A673 (cell line): ENCODE results near the gene APOC1. TPM values are rescaled to one million over a fixed set of nuclear protein-coding genes. Genes with fewer than 3 reads are reported as not detected.

Experiments used
- BruUV-seq: library from RNA; stranded (reverse); fragments of 400-500 nt; replicated peaks from 2 replicates; lab custom pipeline; 2021; lab: Mats Ljungman, UMichigan
- CTCF ChIA-PET: fragments of 300-600 bp; sonication (Branson Sonifier 250); formaldehyde crosslinking; loops from one replicate; lab custom pipeline; 2022; ENCODE audit warnings: antibody characterized with exemption; lab: Charles Lee
- POLR2A ChIA-PET: fragments of 300-600 bp; sonication (Branson Sonifier 250); formaldehyde crosslinking; loops from one replicate; lab custom pipeline; 2022; ENCODE audit warnings: antibody characterized with exemption; ENCODE audit not compliant: low non-redundant PET; lab: Charles Lee
- DNase-seq: peaks from one replicate; pipeline ENCODE4 v3.0.0-alpha.2; 2015; ENCODE audit warnings: low spot score
- H3K27ac ChIP-seq: fragments of 200-600 bp; sonication (generic); 2 replicates; pipeline ENCODE4 v1.5.1; 2016; ENCODE audit warnings: mixed run types, low read depth, mild to moderate bottlenecking, mixed read lengths, antibody characterized with exemption, low read length; ENCODE audit not compliant: poor library complexity, severe bottlenecking
- H3K27me3 ChIP-seq: fragments of 200-600 bp; sonication (generic); replicated peaks from 2 replicates; pipeline ENCODE4 v1.6.1; 2017; ENCODE audit warnings: mixed run types, low read depth, mild to moderate bottlenecking, mixed read lengths, antibody characterized with exemption, low read length; ENCODE audit not compliant: insufficient read depth, poor library complexity
- H3K36me3 ChIP-seq: fragments of 200-600 bp; sonication (generic); 2 replicates; pipeline ENCODE4 v1.6.1; 2016; ENCODE audit warnings: mixed run types, mild to moderate bottlenecking, mixed read lengths, antibody characterized with exemption, low read length; ENCODE audit not compliant: insufficient read depth, poor library complexity, severe bottlenecking
- H3K4me1 ChIP-seq: fragments of 200-600 bp; sonication (generic); 2 replicates; pipeline ENCODE4 v1.6.1; 2017; ENCODE audit warnings: mixed run types, mild to moderate bottlenecking, mixed read lengths, antibody characterized with exemption, low read length; ENCODE audit not compliant: insufficient read depth, poor library complexity, severe bottlenecking
- H3K4me3 ChIP-seq: fragments of 200-600 bp; sonication (generic); 2 replicates; pipeline ENCODE4 v1.5.1; 2016; ENCODE audit warnings: low read depth, mixed run types, mild to moderate bottlenecking, mixed read lengths, low read length; ENCODE audit not compliant: poor library complexity, severe bottlenecking
- H3K9me3 ChIP-seq: fragments of 200-600 bp; sonication (generic); 2 replicates; pipeline ENCODE4 v1.6.1; 2016; ENCODE audit warnings: mixed run types, low read depth, mild to moderate bottlenecking, mixed read lengths, antibody characterized with exemption, low read length; ENCODE audit not compliant: poor library complexity, severe bottlenecking
- CTCF ChIP-seq: fragments of 300-800, 200-600 bp; sonication (generic); conservative IDR thresholded peaks from 2 replicates; pipeline ENCODE4 v1.5.1; 2017; ENCODE audit warnings: low read depth, mild to moderate bottlenecking, antibody characterized with exemption, low read length, moderate library complexity, mixed read lengths
- EZH2 ChIP-seq: fragments of 200-600 bp; sonication (generic); IDR thresholded peaks from 2 replicates; pipeline ENCODE4 v1.6.1; 2017; ENCODE audit warnings: borderline replicate concordance, low read depth, mild to moderate bottlenecking, mixed read lengths, antibody characterized with exemption, low read length; ENCODE audit not compliant: poor library complexity, severe bottlenecking
- intact Hi-C: fragments of 100-400 bp; cut with micrococcal nuclease; formaldehyde crosslinking; loops from one replicate; pipeline ENCODE4 v1.10.0; 2022; ENCODE audit not compliant: unreplicated experiment
- total RNA-seq: library from RNA; stranded (reverse); gene quantifications from 2 replicates; pipeline ENCODE4 v1.2.3, GENCODE V29; 2021

APOC1 gene
- total RNA-seq, 1 experiment from 2014 or later = 5.5 TPM

- intact Hi-C loops = no loop called here
- no peaks in the 10 kb centered on the region for H3K27me3 ChIP-seq
- peaks cover 7% of the 10 kb centered on the region for H3K36me3 ChIP-seq
- H3K4me1 ChIP-seq = peaks cover 12% of the 10 kb centered on the region
- H3K9me3 ChIP-seq = no peaks in the 10 kb centered on the region
- ChIA-PET POLR2A (no interaction called here), CTCF (no interaction called here)
- no peak overlapping the region for H3K4me3 ChIP-seq
- TF ChIP-seq CTCF (no peak), EZH2 (no peak)
- no peak overlapping the region for H3K27ac ChIP-seq
- DNase-seq = no peak
- no TSS peak for BruUV-seq
Measured at GRCh38 chr19:44907613-44908012, 6.8 kb upstream of the APOC1 start.

DNA sequence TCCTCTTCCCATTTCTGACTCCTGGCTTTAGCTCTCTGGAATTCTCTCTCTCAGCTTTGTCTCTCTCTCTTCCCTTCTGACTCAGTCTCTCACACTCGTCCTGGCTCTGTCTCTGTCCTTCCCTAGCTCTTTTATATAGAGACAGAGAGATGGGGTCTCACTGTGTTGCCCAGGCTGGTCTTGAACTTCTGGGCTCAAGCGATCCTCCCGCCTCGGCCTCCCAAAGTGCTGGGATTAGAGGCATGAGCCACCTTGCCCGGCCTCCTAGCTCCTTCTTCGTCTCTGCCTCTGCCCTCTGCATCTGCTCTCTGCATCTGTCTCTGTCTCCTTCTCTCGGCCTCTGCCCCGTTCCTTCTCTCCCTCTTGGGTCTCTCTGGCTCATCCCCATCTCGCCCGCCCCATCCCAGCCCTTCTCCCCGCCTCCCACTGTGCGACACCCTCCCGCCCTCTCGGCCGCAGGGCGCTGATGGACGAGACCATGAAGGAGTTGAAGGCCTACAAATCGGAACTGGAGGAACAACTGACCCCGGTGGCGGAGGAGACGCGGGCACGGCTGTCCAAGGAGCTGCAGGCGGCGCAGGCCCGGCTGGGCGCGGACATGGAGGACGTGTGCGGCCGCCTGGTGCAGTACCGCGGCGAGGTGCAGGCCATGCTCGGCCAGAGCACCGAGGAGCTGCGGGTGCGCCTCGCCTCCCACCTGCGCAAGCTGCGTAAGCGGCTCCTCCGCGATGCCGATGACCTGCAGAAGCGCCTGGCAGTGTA is 6.2 kb upstream of the APOC1 start:
- no peak overlapping the region for H3K4me3 ChIP-seq
- POLR2A ChIA-PET = no interaction called here
- H3K36me3 ChIP-seq = peaks cover 2% of the 10 kb centered on the region
- BruUV-seq = no TSS peak
- CTCF ChIA-PET = no interaction called here
- no peaks in the 10 kb centered on the region for H3K27me3 ChIP-seq
- H3K27ac ChIP-seq = no peak overlapping the region
- peaks cover 12% of the 10 kb centered on the region for H3K4me1 ChIP-seq
- H3K9me3 ChIP-seq = no peaks in the 10 kb centered on the region
- no peak for DNase-seq
- intact Hi-C loops = no loop called here
- no peak for TF ChIP-seq CTCF
- TF ChIP-seq EZH2 = no peak

GRCh38 chr19:44908836-44909261 is 5.6 kb upstream of the APOC1 start:
- Histone ChIP-seq H3K9me3 (no peaks in the 10 kb centered on the region), H3K36me3 (no peaks in the 10 kb centered on the region), H3K4me3 (no peak overlapping the region), H3K4me1 (peaks cover 12% of the 10 kb centered on the region), H3K27ac (no peak overlapping the region), H3K27me3 (no peaks in the 10 kb centered on the region)
- no peak for DNase-seq
- TF ChIP-seq CTCF = no peak
- TF ChIP-seq EZH2 = no peak
- POLR2A ChIA-PET = no interaction called here
- BruUV-seq = no TSS peak
- intact Hi-C loops = no loop called here
- CTCF ChIA-PET = no interaction called here
